HG02973 (cell line): ENCODE results near the gene TNC.

ENCODE experiments used
- ATAC-seq: cut with Tn5 transposase; IDR thresholded peaks from one replicate; pipeline ENCODE4 v1.9.1; 2021; ENCODE audit warnings: moderate library complexity; ENCODE audit not compliant: unreplicated experiment

The TNC gene

DNA sequence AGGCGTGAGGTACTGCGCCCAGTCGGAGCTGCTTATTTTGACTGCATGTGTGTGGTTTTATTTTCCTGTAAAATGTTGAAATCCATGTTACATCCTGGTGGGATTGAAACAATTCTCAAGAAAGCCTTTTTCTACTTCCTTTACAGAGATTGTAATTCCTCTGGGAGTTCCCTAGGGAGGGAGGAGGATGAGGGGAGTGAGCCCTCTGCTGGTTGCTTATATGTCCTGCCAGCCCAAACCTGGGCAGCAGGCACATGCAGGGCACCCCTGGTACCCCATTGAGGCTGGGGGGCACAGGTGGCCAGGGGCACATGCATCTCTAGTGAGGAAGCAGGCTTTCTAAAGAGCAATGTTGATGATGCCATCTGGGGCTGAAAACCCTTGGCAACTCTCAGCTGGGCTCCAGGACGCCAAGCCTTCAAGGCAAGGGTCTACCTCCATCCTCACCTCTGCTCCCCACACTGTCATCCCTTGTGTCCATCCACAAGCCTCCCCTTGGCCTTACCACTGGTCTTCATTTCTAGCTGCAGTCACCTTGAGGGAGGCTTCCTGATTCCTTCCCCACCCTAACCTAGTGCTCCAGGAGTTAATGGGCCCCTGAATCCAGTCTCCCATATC is 102.8 kb downstream of the TNC start:
- no peak for ATAC-seq

DNA sequence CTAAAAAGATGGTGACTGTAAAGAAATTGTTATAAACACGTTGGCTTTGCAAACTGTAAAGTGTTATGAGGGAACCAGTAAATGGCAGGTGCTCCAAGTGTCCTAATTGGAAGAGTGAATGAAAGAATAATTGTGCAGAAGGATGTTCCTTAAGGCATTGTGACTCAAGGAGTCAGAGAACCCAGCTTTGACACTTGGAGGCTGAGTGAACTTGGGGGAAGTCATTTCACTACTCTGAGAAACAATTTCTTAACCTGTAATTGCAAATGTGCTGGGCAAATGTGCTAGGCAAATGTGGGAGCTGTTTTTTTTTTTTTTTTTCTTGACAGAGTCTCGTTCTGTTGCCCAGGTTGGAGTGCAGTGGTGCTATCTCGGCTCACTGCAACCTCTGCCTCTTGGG is 103.5 kb downstream of the TNC start:
- ATAC-seq = no peak

GRCh38 chr9:115013998-115014397 is 104.0 kb downstream of the TNC start:
- ATAC-seq = peak; percentile 59

DNA sequence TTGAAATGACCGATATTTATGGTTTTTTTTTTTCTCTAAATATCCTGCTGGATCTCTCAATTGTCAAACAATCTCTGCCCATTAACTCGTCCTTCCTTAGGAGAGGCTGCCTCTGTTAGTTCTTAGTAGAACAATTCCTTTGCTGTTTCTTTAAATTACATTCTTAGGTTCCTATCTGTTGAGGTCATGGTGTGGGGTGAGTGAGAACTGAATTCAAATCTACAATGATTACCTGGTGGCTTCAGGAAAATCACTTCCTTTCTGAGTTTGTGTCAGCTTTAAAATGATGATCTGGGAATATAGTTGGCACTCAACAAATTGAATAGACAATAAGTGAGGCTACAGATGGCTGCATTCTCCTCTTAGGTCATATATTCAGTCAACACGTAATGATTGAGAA is 105.5 kb downstream of the TNC start:
- no peak for ATAC-seq

DNA sequence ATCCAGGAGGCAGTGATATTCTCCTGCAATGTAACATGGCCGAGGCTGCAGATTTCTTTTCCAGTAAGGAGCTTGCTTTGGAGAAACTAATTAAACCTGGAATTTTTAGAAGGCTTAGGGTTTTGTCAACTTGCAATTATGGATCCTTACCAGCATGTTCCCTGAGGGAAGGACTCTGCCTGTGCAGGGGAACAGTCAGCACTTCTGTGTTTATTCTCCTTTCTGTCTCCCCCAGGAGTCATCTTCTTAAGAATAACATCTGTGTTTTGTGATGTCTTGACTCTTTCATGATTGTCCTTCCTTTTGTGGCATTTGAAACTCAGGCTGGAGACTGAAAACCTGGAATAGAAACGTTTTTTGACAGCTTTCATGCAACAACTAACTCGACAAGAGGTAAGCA is 107.1 kb downstream of the TNC start:
- no peak for ATAC-seq

GRCh38 chr9:115008536-115009270 is 109.3 kb downstream of the TNC start:
- ATAC-seq = no peak

DNA sequence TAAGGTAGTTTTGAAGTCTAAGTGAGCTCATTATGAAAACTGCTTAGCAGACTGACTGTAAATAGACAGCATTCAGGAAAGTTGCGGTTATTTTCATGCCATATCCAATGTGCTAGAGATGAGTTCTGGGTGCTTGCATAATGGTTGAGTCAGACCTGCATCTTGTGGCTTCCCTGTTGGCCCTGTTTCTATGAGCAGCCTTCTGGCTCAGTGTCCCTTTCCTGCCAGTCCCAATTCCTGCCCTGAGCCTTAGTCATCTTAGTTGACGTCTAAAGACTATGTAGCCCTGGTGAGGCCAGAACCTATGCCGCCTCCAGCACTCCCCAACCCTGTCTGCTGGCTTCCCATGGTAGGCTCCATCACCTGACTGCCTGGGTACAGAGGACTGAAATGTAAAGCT is 111.3 kb downstream of the TNC start:
- no peak for ATAC-seq

GRCh38 chr9:115005322-115005721 is 112.6 kb downstream of the TNC start:
- ATAC-seq = no peak

GRCh38 chr9:115004545-115004944 is 113.4 kb downstream of the TNC start:
- no peak for ATAC-seq

GRCh38 chr9:115002371-115003120 is 115.4 kb downstream of the TNC start:
- ATAC-seq = no peak

DNA sequence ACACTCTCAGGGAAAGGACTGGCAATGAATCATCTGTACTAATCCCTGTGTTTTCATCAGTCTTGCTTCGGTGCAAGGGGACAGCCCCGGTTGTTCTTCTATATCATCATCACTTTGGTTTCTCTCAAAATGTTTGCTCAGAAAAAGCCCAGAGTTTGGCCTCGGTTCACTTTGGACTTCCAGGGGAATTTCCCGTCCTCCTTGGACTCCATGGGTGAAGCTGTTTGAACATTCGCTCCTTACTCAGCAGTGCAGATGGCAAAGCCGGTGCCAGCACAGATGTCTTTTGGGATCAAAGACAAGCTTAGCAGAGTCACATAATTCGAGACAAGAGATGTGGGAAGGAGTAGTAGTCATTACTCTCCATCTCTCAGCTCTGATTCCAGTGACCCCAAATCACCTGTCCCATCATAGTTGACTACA is 117.7 kb downstream of the TNC start:
- ATAC-seq = no peak

DNA sequence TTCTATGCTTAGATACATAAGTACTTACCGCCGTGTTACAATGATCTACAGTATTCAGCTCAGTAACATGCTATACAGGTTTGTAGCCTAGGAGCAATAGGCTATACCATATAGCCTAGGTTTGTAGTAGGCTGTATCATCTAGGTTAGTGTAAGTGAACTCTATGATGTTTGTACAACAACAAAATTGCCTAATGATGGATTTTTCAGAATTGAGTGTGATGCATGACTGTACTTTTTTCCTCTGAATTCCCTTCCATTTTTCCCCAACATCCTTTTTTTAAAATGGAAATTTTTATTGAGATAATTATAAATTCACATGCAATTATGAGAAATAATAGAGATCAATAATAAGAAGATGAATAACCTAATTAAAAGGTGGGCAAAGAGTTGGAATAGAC is 119.6 kb downstream of the TNC start:
- ATAC-seq = no peak

DNA sequence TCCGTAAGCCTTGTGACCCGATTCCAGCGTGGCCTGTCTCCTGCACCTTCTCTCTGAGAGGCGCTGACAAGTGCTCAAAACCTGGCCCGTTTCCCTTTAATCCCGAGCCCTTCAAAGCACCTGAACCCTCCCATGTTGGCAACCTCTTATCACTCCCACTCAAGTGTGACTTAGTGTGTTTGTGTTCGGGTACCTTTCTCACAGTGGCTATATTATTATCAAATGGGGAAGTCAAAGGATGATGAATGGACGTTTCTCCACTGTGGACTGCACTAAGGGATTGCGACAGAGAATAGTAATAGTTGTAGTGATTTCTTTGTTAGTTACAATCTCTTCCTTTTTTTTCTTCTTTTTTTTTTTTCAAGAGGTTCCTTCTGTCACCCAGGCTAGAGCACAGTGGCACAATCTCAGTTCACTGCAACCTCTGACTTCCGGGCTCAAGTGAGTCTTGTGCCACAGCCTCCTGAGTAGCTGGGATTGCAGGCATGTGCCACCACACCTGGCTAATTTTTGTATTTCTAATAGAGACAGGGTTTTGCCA is 122.2 kb downstream of the TNC start:
- ATAC-seq = no peak

GRCh38 chr9:114994768-114995167 is 123.2 kb downstream of the TNC start:
- no peak for ATAC-seq

- no peak for ATAC-seq
These were observed 126.1 kb downstream of the TNC start for GRCh38 chr9:114991861-114992260.

- ATAC-seq = no peak
These were observed 127.1 kb downstream of the TNC start for GRCh38 chr9:114990901-114991300.

GRCh38 chr9:114989600-114990410 is 128.2 kb downstream of the TNC start:
- ATAC-seq = no peak

- ATAC-seq = no peak
These were observed 128.9 kb downstream of the TNC start for GRCh38 chr9:114988962-114989599.

DNA sequence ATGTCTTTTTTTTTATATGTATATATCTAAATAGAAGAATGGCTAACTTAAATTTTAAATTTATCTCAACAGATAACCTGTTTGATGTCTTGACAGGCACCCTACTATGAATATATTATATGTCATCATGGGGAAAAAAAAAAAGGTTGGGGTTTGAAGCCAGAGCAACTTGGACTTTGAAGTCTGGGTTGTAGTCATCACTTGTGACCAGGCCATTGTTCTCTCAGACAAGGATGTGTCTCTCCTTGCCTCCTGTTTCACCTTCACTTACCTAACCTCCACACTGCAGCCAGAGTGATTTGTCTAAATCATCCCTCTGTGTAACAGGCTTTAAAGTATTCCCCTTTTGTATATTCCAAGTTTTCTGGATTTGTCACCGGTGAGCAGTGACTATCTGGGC is 130.8 kb downstream of the TNC start:
- no peak for ATAC-seq

DNA sequence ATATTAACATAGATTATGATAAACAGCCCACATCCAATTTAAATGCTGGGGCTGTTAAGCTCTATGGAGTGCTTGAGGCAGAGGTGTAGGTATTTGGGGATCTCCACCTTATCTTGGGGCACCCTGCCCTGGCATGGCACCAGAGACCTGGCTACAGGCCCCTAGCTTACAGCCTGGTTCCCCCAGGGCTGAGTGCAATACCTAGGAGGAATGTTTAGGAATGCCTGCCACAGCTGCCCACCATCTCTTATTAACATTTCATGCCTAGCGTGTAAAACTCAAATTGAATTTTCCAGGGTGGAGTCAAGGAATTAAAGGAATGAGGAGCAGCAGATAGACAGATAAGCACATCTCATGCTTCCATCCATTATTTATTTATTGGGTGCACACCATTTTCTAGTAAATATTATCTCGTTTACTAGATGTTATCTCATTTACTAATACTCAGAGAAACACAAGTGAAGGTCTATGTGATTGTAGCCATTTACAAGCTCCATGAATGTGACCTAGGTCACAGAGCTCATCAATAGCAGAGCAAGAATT is 131.9 kb downstream of the TNC start:
- no peak for ATAC-seq
